ENCODE measurements around the gene MYL7. TPM values are rescaled to one million over a fixed set of nuclear protein-coding genes. Genes with fewer than 3 reads are reported as not detected.

The MYL7 gene
- total and polyA plus RNA-seq, 2 of the 4 experiments (the other 2 are of a cell fraction), result 0.24 TPM; not detected in 1

DNA sequence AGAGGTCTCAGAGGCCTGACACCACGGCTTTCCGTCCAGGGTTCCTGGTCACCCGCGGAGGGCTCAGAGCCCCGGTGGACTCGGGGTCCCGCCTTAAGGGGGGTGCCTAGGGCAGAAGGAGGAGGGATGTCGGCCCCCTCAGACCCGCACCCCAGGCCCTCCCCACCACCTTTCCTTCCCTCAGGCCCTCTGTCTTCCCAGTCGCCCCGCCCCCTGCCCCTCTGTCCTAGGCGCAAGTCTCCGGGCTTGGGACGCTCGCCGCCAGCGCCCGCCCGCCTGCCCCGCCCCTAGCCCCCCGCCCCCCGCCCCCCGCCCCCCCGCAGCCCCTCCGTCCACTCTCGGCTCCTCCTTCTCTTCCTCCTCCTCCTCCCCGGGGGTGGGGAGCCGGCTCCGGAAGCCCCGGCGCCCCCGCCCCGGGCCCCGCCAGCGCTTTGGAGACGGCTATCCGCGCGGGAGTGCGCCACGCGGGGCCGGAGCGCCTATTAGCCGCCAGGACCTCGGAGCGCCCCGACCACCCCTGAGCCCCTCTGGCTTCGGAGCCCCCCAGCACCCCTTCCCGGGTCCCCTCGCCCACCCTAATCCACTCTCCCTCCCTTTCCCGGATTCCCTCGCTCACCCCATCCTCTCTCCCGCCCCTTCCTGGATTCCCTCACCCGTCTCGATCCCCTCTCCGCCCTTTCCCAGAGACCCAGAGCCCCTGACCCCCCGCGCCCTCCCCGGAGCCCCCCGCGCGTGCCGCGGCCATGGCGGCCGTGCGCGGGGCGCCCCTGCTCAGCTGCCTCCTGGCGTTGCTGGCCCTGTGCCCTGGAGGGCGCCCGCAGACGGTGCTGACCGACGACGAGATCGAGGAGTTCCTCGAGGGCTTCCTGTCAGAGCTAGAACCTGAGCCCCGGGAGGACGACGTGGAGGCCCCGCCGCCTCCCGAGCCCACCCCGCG, 36.9 kb downstream of the MYL7 start, which contains the start of gene AEBP1:
Gene AEBP1, plus strand, starts transcription at position 423 of the 937 bp plus-strand sequence. Its CDS starts 321 bp downstream, at position 744.
- Histone ChIP-seq H4K91ac (ENCODE audit: insufficient read depth, low read depth, low read length) (peak within 1 kb of the TSS; percentile 10; the same call in 1 of the 2 replicates), H2AK5ac (ENCODE audit: low read depth, low read length) (peak within 1 kb of the TSS; percentile 87; the same call in 1 of the 2 replicates), H3K9me3 (ENCODE audit: control insufficient read depth, insufficient read depth, low read length) (no peaks in the 10 kb centered on the region), H2BK20ac (ENCODE audit: low read depth, low read length) (peak within 1 kb of the TSS; percentile 55; the same call in 1 of the 2 replicates), H3K14ac (replicated peaks; ENCODE audit: low read depth, low read length) (peak within 1 kb of the TSS; percentile 60; the same call in 1 of the 2 replicates), H3K4me1 (ENCODE audit: control insufficient read depth, insufficient read depth, low read length) (peaks cover 36% of the 10 kb centered on the region), H3K79me1 (ENCODE audit: low read depth in 1 of 2, low read length in 2 of 2) (no peaks in the 10 kb centered on the region; a peak in 1 of 4 replicates), H3K27me3 (ENCODE audit: control insufficient read depth, insufficient read depth, low read length) (no peaks in the 10 kb centered on the region), H3K36me3 (ENCODE audit: control insufficient read depth, insufficient read depth, low read length) (no peaks in the 10 kb centered on the region), H3K4me2 (ENCODE audit: low read depth, low read length) (peak within 1 kb of the TSS; percentile 13; the same call in 1 of the 2 replicates), H4K20me1 (ENCODE audit: insufficient read depth, low read length) (no peaks in the 10 kb centered on the region), H4K5ac (ENCODE audit: low read depth, low read length) (no peak within 1 kb of the TSS; the same call in 1 of the 2 replicates), H2AFZ (replicated peaks; ENCODE audit: low read length, poor library complexity) (peak within 1 kb of the TSS; percentile 80), H3K4ac (ENCODE audit: low read depth, low read length) (peak within 1 kb of the TSS; percentile 85), H3K56ac (ENCODE audit: extremely low read depth, insufficient read depth, low read length) (no peak within 1 kb of the TSS), H3K4me3 (ENCODE audit: insufficient read depth, low read depth, low read length) (no peak within 1 kb of the TSS), H2BK120ac (ENCODE audit: low read depth, low read length) (peak within 1 kb of the TSS; percentile 70), H2BK15ac (ENCODE audit: low read depth, low read length) (peak within 1 kb of the TSS; percentile 29; the same call in 1 of the 3 replicates), H3K27ac (ENCODE audit: insufficient read depth, low read length) (no peak within 1 kb of the TSS), H3K18ac (ENCODE audit: low read depth, low read length) (peak within 1 kb of the TSS; percentile 42), H4K8ac (ENCODE audit: low read depth in 2 of 2, low read length in 2 of 2) (peak within 1 kb of the TSS in 1 of 2 experiments; percentile 33; a peak in 3 of 4 replicates), H2AK9ac (replicated peaks; ENCODE audit: low read depth, low read length, poor library complexity) (peak within 1 kb of the TSS; percentile 47), H3K9me1 (ENCODE audit: insufficient read depth, low read length) (peaks cover 25% of the 10 kb centered on the region), H2BK5ac (ENCODE audit: low read depth, low read length, poor library complexity, severe bottlenecking) (no peak within 1 kb of the TSS), H3K9ac (ENCODE audit: low read depth, low read length) (no peak within 1 kb of the TSS), H3K23ac (ENCODE audit: low read depth, low read length) (no peak within 1 kb of the TSS)
- WGBS, 2 experiments (ENCODE audit: extremely low coverage in 2 of 2, insufficient read length in 1 of 2), result 8% methylated on average over 13 of the region's 87 CpGs; no CpG with 5 or more reads in 1 of the 2 experiments
- TF ChIP-seq RFX5 (IDR thresholded peaks at IDR 0.05; ENCODE audit: low read depth, low read length) (no peak), FOS (IDR thresholded peaks at IDR 0.05; ENCODE audit: low read depth, low read length) (no peak), CEBPB (IDR thresholded peaks at IDR 0.05; ENCODE audit: low read depth, low read length) (no peak), NFE2L2 (IDR thresholded peaks at IDR 0.05; ENCODE audit: low read depth, low read length) (no peak), SMC3 (IDR thresholded peaks at IDR 0.05; ENCODE audit: low read depth, low read length) (no peak), BHLHE40 (IDR thresholded peaks at IDR 0.05; ENCODE audit: low read depth, low read length) (no peak), MAFK (IDR thresholded peaks at IDR 0.05; ENCODE audit: low read depth, low read length) (no peak), MAZ (IDR thresholded peaks at IDR 0.05; ENCODE audit: borderline replicate concordance, low read depth, low read length) (no peak)
- TF ChIP-seq, protein P1, sequence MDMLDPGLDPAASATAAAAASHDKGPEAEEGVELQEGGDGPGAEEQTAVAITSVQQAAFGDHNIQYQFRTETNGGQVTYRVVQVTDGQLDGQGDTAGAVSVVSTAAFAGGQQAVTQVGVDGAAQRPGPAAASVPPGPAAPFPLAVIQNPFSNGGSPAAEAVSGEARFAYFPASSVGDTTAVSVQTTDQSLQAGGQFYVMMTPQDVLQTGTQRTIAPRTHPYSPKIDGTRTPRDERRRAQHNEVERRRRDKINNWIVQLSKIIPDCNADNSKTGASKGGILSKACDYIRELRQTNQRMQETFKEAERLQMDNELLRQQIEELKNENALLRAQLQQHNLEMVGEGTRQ (IDR thresholded peaks at IDR 0.05; ENCODE audit: low read depth, low read length), result no peak
- in situ Hi-C loops (cut with MboI; ENCODE audit: low sequenced_read_pairs) (no loop called here), intact Hi-C loops (cut with micrococcal nuclease) (no loop called here), dilution Hi-C loops (cut with HindIII; ENCODE audit: low sequenced_read_pairs, unreplicated experiment) (no loop called here)
- ChIA-PET CTCF (no interaction called here), POLR2A (ENCODE audit: unreplicated experiment) (no interaction called here)
- ATAC-seq (ENCODE audit: low read depth), result no peak
- BruUV-seq (replicated peaks), result no TSS peak
- DNase-seq, result no peak
